CD4-positive, alpha-beta T cell treated with Interleukin-6 for 4 hours (primary cell): ENCODE measurements around the gene HOOK1.
"Not testable (repeated sequence)": the region's sequence is repeated elsewhere in the genome, so short reads cannot be mapped to it uniquely, and the experiment has no call there.

Experiments
- DNase-seq: peaks from one replicate; pipeline ENCODE4 v3.0.0-alpha.2; 2020; ENCODE audit warnings: mixed read lengths

Gene HOOK1

DNA sequence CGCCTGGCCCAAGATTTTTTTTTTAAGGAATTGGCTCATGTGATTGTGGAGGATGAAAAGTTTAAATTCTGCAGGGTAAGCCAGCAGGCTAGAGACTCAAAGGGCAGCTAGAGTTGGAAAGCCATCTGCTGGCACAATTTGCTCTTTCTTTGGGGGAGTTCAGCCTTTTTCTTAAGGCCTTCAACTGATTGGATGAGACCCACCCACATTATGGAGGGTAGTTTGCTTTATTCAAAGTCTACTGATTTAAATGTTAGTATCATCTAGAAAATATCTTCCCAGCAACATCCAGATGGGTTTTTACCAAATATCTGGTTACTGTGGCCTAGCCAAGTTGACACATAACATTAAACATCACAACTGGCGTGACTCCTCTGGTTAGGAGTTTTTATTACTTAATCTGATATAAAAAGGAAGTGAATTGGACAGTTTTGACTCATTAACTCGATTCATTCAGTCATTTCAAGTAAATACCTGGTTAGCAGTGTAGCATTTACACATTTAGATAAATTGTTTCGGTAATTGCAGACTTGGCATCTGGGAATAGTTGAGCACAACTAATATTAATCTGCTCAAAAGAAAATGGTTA lies 12.4 kb downstream of the HOOK1 start:
- no peak for DNase-seq

DNA sequence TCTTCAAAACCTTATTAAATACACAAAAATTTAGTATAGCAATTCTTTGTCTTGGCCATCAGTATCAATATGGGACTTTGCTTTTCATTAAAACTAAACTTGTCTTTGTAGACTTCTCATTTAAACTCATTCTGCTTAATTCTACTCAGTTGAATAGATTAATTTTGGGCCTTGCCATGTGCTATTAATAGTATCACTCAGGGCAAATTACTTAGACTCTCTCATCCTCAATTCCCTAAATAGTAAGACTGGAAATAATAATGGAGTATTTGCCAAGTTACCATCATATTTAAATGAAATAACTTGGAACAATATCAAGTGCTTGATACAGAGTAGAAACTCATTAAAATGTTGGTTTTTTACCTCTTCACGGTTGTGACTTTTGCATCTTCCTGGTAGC lies 13.4 kb downstream of the HOOK1 start:
- no peak for DNase-seq

GRCh38 chr1:59831529-59831928 lies 16.8 kb downstream of the HOOK1 start:
- DNase-seq, result no peak

GRCh38 chr1:59833022-59833421 lies 18.3 kb downstream of the HOOK1 start:
- DNase-seq, result no peak

GRCh38 chr1:59833991-59834390 lies 19.2 kb downstream of the HOOK1 start:
- DNase-seq, result no peak

DNA sequence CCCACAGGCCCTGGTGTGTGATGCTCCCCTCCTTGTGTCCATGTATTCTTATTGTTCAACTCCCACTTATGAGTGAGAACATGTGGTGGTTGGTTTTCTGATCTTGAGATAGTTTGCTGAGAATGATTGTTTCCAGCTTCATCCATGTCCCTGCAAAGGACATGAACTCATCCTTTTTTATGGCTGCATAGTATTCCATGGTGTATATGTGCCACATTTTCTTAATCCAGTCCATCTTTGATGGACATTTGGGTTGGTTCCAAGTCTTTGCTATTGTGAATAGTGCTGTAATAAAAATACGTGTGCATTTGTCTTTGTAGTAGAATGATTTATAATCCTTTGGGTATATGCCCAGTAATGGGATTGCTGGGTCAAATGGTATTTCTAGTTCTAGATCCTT lies 23.1 kb downstream of the HOOK1 start:
- DNase-seq, result not testable (repeated sequence)

DNA sequence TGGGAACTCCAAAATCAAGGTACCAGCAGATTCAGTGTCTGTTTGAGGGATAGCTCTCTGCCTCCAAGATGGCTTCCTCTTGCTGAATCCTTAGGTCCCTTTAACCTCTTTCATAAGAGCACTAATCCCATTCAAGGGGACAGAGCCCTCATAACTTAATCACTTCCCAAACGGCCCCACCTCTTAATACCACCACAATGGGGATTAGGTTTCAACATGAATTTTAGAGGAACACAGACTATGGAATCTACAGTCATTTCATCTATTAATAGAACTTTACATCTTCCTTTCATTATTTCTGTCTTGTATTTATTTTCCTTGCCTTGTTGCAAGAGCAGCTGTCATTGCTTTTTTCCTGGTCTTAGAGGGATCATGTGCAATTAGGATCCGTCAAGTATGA lies 30.3 kb downstream of the HOOK1 start:
- no peak for DNase-seq

- no peak for DNase-seq
Measured at GRCh38 chr1:59846209-59846894, 31.6 kb downstream of the HOOK1 start.

DNA sequence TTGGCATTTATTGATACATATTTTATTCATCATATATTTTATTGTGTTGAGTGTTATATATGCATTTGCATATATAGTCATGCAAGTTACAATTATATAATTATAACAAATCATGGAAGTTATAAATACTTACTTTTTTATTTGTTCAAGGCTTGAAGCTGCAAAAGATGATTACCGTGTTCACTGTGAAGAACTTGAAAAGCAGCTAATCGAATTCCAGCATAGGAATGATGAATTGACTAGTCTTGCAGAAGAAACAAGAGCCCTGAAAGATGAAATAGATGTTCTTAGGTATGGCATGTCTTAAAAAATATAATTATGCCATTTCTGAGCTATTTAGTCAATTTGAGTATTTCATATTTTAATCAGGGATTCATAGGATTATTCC lies 32.1 kb downstream of the HOOK1 start:
- no peak for DNase-seq

DNA sequence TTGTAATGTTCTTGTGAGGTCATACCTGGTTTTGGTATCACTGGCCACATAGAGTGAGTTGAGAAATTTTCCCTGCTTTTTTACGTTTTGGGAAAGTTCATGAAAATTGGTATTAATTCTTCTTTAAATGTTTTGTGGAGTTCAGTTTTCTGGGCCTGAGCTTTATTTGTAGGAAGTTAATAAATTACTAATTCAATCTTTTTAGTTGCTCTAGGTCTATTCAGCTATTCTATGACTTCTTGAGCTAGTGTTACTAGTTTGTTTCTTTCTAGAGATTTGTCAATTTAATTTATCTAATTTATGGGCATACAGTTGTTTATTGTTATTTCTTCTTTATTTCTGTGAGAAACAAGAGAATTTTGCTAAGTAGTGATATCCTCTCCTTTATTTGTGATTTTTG lies 37.4 kb downstream of the HOOK1 start:
- no peak for DNase-seq

- not testable (repeated sequence) for DNase-seq
Measured at GRCh38 chr1:59855297-59855696, 40.5 kb downstream of the HOOK1 start.

DNA sequence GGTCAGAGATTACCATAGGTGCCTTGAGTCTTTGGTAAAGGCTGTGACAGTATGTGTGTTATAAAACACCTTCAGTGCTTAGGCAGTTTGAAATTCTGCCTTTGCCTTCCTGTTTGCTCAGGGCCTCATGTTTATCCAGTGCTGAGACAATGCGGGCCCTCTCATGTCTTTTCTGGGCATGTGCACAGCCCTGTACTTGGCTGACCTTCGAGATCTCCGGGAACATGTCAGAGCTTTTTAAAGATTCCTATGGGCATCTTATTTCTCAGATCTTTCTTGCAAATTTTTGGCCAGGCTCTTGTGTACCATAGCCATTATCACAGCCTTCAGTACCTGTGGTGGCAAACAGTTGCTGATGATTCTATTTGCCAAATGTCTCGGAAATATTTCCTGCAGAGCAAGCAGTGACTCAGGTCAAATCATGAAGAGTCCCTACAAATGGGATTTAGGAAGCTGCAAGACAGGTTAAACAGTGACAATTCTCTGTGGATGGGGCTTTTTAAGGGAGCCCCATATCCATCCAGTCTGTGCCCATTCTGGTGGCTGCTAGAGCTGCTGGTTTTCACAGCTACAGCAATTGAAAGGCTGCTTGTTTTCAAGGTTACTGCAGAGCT lies 42.1 kb downstream of the HOOK1 start:
- DNase-seq, result no peak

DNA sequence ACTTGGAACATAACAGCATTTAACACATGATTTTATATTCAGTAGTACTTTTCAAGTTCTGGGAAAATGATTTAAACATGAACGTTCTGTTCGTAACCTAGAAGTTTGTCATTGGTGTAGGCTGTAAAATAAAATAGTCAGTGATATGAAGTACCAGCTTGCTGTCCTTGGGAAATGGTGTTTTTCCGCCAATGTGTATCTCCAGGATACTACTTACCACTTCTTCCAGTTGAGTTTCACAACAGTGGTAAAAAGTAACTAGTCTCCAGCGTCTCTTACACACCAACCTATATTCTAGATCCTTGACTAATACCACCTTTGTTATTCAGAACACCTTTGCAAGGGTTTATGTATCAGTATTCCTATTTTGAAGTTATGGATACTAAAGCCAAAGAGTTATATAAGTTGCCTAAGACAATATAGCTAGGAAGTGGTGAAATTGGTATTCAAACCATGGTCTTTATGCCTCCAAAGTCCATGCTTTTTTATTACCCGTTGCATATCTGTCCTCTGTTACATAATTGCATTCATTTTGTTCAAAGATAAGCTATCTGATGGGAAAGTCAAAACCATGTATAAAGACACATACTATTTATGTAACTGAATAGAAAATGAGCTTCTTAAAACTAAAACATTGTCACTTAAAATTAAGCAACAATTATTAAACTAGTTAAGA lies 43.1 kb downstream of the HOOK1 start:
- DNase-seq, result no peak

DNA sequence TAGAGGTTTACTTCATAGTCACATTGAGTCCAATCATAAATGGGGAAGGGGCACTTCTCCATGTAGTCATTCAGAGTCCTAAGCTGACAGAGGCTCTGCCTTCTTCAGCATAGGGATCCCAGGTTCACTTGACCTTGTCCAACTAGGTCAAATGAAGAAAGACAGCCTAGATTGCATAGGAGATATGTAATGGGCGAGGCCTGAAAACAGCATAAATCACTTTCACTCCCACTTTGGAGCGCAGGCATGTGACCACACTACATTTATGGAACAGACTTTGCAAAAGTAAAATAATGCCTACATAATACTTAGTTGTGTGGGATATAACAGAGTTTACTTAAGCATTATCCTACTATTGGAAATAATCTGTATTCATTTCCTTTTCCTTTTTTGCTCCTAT lies 51.7 kb downstream of the HOOK1 start:
- no peak for DNase-seq

DNA sequence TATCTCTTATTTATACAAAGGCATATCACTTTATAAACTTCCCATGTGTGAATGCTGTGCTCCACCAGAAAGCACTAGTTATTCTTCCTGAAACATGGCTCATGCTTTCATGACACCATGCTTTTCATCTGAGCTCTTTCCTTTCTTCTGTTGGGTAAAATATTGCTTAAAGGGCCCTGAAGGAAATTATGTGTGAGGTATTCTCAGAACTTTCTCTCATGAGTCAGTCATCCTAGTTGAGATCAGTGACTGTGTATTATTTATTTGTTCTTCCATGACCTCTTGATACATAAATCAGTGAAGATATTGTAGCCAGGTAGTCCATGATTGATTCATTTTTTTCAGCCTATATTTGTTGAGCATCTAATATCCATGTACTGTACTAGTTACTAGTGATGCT lies 57.0 kb downstream of the HOOK1 start:
- no peak for DNase-seq

GRCh38 chr1:59877108-59877682 lies 62.4 kb downstream of the HOOK1 start:
- no peak for DNase-seq

DNA sequence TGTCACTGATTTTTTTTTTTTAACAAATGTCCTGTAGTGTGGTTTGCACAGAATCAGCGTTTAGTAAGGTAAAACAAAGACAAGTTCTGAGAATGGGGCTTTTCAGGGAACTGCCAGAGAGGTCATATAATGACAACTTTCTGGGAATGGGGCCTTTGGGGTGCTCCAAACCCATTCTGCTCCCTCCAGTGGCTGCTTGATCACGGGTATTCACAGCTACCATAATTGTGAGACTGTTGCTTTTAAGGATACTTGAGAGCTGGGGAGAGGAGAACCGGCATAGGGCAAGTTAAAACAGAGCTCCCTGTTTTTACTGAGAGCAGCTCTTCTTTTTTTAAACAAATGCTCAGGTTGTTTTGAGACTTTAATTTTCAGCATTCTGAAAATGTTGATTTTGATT lies 63.6 kb downstream of the HOOK1 start:
- no peak for DNase-seq

DNA sequence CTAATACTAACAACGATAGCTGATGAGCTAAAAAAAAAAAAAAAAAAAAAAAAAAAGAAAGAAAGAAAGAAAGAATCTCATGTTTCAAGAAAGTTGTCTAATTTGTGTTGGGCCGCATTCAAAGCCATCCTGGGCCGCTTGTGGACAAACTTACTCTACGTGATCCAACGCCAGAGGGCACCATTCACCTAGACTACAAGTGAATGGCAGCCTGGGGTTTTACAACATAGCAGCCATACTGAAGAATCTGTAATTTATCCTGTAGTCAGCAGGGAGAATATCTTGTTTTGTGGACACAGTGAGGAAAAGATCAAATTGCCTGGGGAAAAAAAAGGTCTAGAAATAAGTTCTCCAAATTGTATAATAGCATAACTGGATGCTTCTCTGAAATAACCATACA lies 64.8 kb downstream of the HOOK1 start:
- DNase-seq, result peak; percentile 58

GRCh38 chr1:59879996-59880505 lies 65.3 kb downstream of the HOOK1 start:
- no peak for DNase-seq

DNA sequence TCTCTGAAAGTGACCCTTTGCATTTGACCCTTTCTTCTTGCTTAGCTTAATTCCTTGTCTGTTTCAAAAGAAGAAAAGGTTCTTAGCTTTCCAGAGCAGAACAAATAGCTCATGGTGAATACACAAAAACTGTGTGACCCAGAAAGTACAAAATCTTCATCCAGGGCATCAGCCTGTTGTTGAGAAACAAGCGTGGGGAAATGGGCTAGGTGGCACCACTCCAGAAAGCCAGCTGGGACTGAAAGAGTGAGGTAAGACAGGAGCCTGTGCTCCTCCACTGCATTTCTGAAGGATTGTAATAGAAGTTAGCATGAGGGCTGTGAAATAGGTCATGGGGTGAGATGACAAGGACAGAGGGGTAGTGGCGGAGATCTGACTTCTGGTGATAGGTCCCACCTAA lies 66.0 kb downstream of the HOOK1 start:
- no peak for DNase-seq

- no peak for DNase-seq
Measured at GRCh38 chr1:59885160-59885832, 70.5 kb downstream of the HOOK1 start.

- no peak for DNase-seq
Measured at GRCh38 chr1:59892841-59893811, 78.4 kb downstream of the HOOK1 start.
